ENCODE data around the gene ARL6IP4.

GRCh38 chr12:122983789-122984515, 3.5 kb downstream of the ARL6IP4 start:
- TF ChIP-seq, protein P1, sequence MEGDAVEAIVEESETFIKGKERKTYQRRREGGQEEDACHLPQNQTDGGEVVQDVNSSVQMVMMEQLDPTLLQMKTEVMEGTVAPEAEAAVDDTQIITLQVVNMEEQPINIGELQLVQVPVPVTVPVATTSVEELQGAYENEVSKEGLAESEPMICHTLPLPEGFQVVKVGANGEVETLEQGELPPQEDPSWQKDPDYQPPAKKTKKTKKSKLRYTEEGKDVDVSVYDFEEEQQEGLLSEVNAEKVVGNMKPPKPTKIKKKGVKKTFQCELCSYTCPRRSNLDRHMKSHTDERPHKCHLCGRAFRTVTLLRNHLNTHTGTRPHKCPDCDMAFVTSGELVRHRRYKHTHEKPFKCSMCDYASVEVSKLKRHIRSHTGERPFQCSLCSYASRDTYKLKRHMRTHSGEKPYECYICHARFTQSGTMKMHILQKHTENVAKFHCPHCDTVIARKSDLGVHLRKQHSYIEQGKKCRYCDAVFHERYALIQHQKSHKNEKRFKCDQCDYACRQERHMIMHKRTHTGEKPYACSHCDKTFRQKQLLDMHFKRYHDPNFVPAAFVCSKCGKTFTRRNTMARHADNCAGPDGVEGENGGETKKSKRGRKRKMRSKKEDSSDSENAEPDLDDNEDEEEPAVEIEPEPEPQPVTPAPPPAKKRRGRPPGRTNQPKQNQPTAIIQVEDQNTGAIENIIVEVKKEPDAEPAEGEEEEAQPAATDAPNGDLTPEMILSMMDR (IDR thresholded peaks at IDR 0.05): no peak
- TF ChIP-seq POLR2A (IDR thresholded peaks at IDR 0.05): no peak

Data from lower leg skin (tissue), 3 donors.